ENCODE data around the gene SRBD1. TPM values are rescaled to one million over a fixed set of nuclear protein-coding genes. Genes with fewer than 3 reads are reported as not detected.

Gene SRBD1
- polyA plus RNA-seq, 1 experiment, result 2.7 TPM

DNA sequence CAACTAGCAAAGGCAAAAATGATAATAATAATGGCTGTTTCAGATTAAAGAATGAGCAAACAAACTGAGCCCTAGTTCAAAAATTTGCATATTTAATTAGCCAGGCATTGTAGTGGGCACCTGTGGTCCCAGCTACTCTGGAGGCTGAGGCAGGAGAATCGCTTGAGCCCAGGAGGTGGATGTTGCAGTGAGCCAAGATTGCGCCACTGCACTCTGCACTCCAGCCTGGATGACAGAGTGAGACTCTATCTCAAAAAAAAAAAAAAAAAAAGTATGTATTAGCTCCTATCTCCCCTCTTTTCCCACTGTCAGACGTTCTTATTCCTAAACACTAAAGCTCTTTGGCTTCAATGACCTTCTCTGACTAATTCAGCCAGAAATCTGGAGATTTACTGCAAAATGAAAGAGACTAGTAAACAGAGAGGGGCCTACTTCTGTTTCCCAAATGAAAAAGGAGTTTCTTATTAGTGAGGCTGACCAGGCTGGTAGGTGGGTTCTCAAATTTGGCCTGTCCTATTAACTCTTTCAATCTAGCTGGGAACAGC, 3.9 kb upstream of the SRBD1 start:
- ChIA-PET CTCF (interaction anchor here (1.1 kb wide), 1 partner anchor 98 kb away, joined by 3 read pairs; no protein-coding TSS in a partner anchor), POLR2A (no interaction called here)
- TF ChIP-seq, protein P1, sequence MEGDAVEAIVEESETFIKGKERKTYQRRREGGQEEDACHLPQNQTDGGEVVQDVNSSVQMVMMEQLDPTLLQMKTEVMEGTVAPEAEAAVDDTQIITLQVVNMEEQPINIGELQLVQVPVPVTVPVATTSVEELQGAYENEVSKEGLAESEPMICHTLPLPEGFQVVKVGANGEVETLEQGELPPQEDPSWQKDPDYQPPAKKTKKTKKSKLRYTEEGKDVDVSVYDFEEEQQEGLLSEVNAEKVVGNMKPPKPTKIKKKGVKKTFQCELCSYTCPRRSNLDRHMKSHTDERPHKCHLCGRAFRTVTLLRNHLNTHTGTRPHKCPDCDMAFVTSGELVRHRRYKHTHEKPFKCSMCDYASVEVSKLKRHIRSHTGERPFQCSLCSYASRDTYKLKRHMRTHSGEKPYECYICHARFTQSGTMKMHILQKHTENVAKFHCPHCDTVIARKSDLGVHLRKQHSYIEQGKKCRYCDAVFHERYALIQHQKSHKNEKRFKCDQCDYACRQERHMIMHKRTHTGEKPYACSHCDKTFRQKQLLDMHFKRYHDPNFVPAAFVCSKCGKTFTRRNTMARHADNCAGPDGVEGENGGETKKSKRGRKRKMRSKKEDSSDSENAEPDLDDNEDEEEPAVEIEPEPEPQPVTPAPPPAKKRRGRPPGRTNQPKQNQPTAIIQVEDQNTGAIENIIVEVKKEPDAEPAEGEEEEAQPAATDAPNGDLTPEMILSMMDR (IDR thresholded peaks at IDR 0.05; ENCODE audit: insufficient read depth, low read depth, low read length), result no peak
- DNase-seq (ENCODE audit: low read depth), result no peak
- Histone ChIP-seq H3K27me3 (ENCODE audit: control insufficient read depth, insufficient read depth, low read length) (no peaks in the 10 kb centered on the region), H3K4me3 (ENCODE audit: low read depth, low read length) (no peak overlapping the region), H3K36me3 (ENCODE audit: control insufficient read depth, insufficient read depth, low read length) (no peaks in the 10 kb centered on the region)

DNA sequence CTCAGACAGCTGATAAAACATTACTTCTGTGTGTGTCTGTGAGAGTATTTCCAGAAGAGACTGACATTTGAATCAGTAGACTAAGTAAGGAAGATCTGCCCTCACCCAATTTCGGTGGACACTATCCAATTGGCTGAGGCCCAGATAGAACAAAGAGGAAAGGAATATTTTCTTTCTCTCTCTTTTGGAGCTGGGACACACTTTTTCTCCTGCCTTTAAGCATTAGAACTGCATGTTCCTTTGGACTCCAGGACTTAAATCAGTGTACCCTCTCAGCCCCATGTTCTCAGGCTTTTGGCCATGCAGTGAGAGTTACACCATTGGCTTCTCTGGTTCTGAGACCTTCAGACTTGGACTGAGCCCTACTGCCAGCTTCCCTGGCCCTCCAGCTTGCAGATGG, 3.3 kb upstream of the SRBD1 start:
- POLR2A ChIA-PET, result interaction anchor here (0.6 kb wide), 1 partner anchor 205 kb away, joined by 3 read pairs; no protein-coding TSS in a partner anchor
- TF ChIP-seq, protein P1 (IDR thresholded peaks at IDR 0.05; ENCODE audit: insufficient read depth, low read depth, low read length), result no peak

DNA sequence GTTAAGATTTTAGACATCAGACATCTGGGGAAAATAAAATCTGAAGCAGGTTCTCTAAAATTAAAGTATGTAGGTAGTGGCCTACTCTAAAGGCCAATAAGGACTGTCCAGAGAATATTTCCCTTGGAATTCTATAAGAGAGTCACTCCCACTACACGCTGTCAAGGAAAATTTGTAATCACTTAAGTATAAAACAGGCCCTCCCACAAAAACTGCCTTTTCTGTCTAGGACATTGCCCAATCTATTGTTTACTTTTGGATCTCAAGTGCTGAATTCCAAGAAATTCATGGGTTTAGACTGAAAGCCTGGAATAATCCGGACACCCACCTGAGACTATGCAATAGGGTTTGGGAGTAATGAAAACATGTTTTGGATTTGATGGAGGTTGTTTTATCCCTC, 1.7 kb upstream of the SRBD1 start:
- no peak for DNase-seq (ENCODE audit: low read depth)
- TF ChIP-seq, protein P1 (IDR thresholded peaks at IDR 0.05; ENCODE audit: insufficient read depth, low read depth, low read length), result no peak
- H3K36me3 ChIP-seq (ENCODE audit: control insufficient read depth, insufficient read depth, low read length), result no peaks in the 10 kb centered on the region
- H3K27me3 ChIP-seq (ENCODE audit: control insufficient read depth, insufficient read depth, low read length), result no peaks in the 10 kb centered on the region
- CTCF ChIA-PET, result no interaction called here
- POLR2A ChIA-PET, result no interaction called here
- H3K4me3 ChIP-seq (ENCODE audit: low read depth, low read length), result no peak overlapping the region

More for the DNA sequence above, 3.3 kb upstream of the SRBD1 start:
- DNase-seq (ENCODE audit: low read depth), result no peak
- CTCF ChIA-PET, result interaction anchor here (1.1 kb wide), 1 partner anchor 97 kb away, joined by 3 read pairs; no protein-coding TSS in a partner anchor
- Histone ChIP-seq H3K27me3 (ENCODE audit: control insufficient read depth, insufficient read depth, low read length) (no peaks in the 10 kb centered on the region), H3K36me3 (ENCODE audit: control insufficient read depth, insufficient read depth, low read length) (no peaks in the 10 kb centered on the region), H3K4me3 (ENCODE audit: low read depth, low read length) (no peak overlapping the region)

DNA sequence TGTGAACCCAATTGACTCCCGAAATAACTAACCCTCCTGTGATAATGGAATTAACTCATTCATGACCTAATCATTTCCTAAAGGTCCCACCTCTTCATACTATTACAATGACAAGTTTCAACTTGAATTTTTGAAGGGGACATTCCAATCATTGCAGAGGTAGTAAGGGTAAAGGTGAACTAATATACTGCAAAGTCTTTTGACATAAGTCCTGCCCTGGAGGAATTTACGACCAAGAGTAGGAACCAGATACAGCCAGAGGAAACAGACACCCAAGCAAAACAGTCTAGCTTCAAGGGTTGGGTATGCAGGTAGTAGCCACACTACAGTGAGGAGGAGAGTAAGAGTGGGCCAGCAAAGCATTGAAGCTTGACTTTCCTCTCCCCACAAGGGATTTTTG, 1.2 kb upstream of the SRBD1 start:
- TF ChIP-seq, protein P1 (IDR thresholded peaks at IDR 0.05; ENCODE audit: insufficient read depth, low read depth, low read length), result no peak
- ChIA-PET CTCF (no interaction called here), POLR2A (no interaction called here)
- H3K4me3 ChIP-seq (ENCODE audit: low read depth, low read length), result no peak overlapping the region
- H3K27me3 ChIP-seq (ENCODE audit: control insufficient read depth, insufficient read depth, low read length), result no peaks in the 10 kb centered on the region
- H3K36me3 ChIP-seq (ENCODE audit: control insufficient read depth, insufficient read depth, low read length), result no peaks in the 10 kb centered on the region
- DNase-seq (ENCODE audit: low read depth), result no peak

DNA sequence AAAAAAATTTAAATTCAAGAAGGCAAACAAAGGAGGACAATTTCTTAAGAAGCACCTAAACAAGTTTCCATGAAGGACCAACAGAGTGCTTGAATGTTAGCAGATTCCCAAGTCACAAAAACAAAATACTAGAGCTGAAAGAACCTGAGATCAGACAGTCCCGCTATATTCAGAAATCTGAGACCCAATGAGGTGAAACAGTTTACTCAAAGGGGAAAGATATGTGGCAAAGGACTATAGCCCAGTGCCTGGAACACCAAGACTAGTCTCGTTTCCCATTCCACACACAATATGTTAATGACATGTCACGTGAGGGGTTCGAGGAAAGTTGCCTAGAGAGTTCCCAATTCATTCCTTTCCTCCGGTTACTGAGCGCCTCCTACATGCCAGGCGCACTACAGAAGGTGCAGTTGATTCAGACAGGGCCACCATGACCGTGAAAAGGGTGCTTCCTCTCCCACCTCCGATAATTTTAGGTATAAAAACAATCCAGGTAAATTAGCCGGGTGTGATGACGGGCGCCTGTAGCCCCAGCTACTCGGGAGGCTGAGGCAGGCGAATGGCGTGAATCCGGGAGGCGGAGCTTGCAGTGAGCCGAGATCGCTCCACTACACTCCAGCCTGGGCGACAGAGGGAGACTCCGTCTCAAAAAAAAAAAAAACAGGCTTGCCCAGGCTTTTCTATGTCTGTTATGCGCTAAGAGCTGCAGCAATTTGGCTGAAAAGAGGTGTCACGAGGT, 617 bp downstream of the SRBD1 start:
- H3K27me3 ChIP-seq (ENCODE audit: control insufficient read depth, insufficient read depth, low read length), result no peaks in the 10 kb centered on the region
- CTCF ChIA-PET, result interaction anchor here (0.6 to 1.7 kb wide), 4 partner anchors 14 to 26 kb away, joined by 3 to 7 read pairs (median 3); no protein-coding TSS in a partner anchor
- H3K4me3 ChIP-seq (ENCODE audit: low read depth, low read length), result peak overlapping the region; percentile 55
- TF ChIP-seq, protein P1 (IDR thresholded peaks at IDR 0.05; ENCODE audit: insufficient read depth, low read depth, low read length), result peak; percentile 49
- POLR2A ChIA-PET, result interaction anchor here (0.7 to 1.0 kb wide), 3 partner anchors 15 to 25 kb away, joined by 6 to 10 read pairs (median 8); no protein-coding TSS in a partner anchor
- DNase-seq (ENCODE audit: low read depth), result no peak
- H3K36me3 ChIP-seq (ENCODE audit: control insufficient read depth, insufficient read depth, low read length), result no peaks in the 10 kb centered on the region

All from BJ (cell line).